Sigmoid colon (tissue), 7 donors: ENCODE results near the gene NUDT16L1. TPM values are rescaled to one million over a fixed set of nuclear protein-coding genes. Genes with fewer than 3 reads are reported as not detected.

Experiments
- DNase-seq: peaks from one replicate; pipeline ENCODE4 v3.0.0-alpha.2; 2019
- H3K27ac ChIP-seq, 4 donors: fragments of 200-600 bp; sonication (generic); one replicate each; pipeline ENCODE4 v1.5.1; 2016 to 2019; ENCODE audit warnings: mild to moderate bottlenecking in 1 of 4
- H3K27me3 ChIP-seq, 3 donors: fragments of 200-600 bp; sonication (generic); one replicate each; pipeline ENCODE4 v1.5.1; 2019; ENCODE audit warnings: mild to moderate bottlenecking in 1 of 3
- H3K36me3 ChIP-seq, 4 donors: fragments of 200-600 bp; sonication (generic); one replicate each; pipeline ENCODE4 v1.5.1; 2016 to 2019
- H3K4me1 ChIP-seq, 4 donors: fragments of 200-600 bp; sonication (generic); one replicate each; pipeline ENCODE4 v1.5.1; 2017 to 2019
- H3K4me3 ChIP-seq, 4 donors: fragments of 200-600 bp; sonication (generic); one replicate each; pipeline ENCODE4 v1.5.1; 2017 to 2019; ENCODE audit warnings: mild to moderate bottlenecking in 2 of 4, moderate library complexity in 1 of 4
- H3K9me3 ChIP-seq, 4 donors: fragments of 200-600 bp in 3 of 4; sonication (generic) in 3 of 4; one replicate each; pipeline versions ENCODE4 v1.5.1 to v1.6.1; 2013 to 2019
- EP300 ChIP-seq, 4 donors: sonication (generic); formaldehyde crosslinking; IDR thresholded peaks; one replicate each; pipeline ENCODE4 v1.6.1; 2017; ENCODE audit warnings: antibody characterized with exemption in 4 of 4
- POLR2A ChIP-seq, 2 donors: fragments of 450-650 bp; IDR thresholded peaks; one replicate each; pipeline ENCODE4 v1.6.1; 2016; ENCODE audit warnings: antibody characterized with exemption in 2 of 2, mild to moderate bottlenecking in 2 of 2, moderate library complexity in 2 of 2
- POLR2AphosphoS5 ChIP-seq, 4 donors: sonication (generic); formaldehyde crosslinking; IDR thresholded peaks; one replicate each; pipeline ENCODE4 v1.6.1; 2017; ENCODE audit warnings: antibody characterized with exemption in 4 of 4
- WGBS, 2 donors: extraction: QIAGEN DNeasy Blood & Tissue Kit; methylation state at CpG; one replicate each; pipeline ENCODE4 v1.1.7; 2013; 5-methylcytosine and 5-hydroxymethylcytosine counted together
- intact Hi-C: fragments of 100-400 bp; cut with DNase I; formaldehyde crosslinking; loops from one replicate; pipeline ENCODE4 v1.15.1; 2023
- polyA plus RNA-seq, 3 donors: library from polyadenylated mRNA; stranded (reverse); fragments of 200-250 nt; gene quantifications; one replicate each; pipeline ENCODE4 v1.2.3, GENCODE V29; 2013
- total RNA-seq, 4 donors: library from RNA; depleted of rRNA; stranded (reverse); fragments of >200 nt; gene quantifications; one replicate each; pipeline ENCODE4 v1.1.0, GENCODE V29; 2016
- TF ChIP-seq, protein P1 (sequence below), 4 experiments: fragments of 450-650 bp in 3 of 4; fragments of 200-600 bp in 1 of 4; IDR thresholded peaks; one replicate each; pipeline ENCODE4 v1.5.1; 2016 to 2019; ENCODE audit warnings: antibody characterized with exemption in 4 of 4, mild to moderate bottlenecking in 3 of 4, moderate library complexity in 2 of 4
- donor health status: healthy with polysubstance abuse.
- donor health status: Bipolar disorder and iron deficiency.
- donor health status: healthy.

Gene NUDT16L1
- total and polyA plus RNA-seq, 7 donors, result 16.6 to 75.1 (median 21.8) TPM

DNA sequence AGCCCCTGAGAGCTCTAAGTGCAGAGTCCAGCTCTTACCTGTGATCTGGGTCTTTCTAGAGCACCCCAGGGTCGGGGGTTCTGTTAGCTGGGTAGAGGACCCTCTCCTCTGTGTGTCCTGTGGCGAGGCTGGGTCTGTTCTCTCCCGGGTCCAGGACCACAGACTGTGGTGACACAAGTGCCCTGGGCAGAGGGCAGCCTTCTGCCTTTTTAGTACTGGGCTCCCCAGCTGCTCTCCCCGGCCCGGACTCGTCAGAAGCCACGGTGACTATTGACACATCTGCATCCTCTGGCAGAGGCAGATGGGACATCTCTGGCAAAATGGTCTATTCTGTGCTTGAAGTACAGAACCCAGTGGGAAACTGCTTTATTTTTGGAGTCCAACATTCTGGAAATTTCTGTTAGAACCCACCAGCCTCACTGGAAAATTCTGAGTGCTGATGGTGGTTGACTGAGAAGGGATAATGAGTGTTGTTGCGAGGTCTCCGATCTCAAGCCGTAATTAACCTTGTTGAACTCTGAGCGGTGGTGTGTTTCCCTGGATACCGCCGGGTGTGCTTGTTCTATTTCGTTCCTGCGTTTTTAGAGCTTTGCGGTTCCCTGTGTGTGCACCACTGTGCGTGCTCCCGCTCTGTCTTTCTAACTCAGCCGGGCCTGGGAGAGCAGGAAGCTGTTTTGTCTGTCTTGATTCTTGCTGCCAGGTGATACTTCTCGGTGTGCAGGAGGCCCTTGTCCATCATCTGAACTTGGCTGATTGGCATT lies 26.0 kb upstream of the NUDT16L1 start:
- H3K36me3 ChIP-seq, result peaks cover 28 to 84% (median 46%) of the 10 kb centered on the region in 4 donors
- peaks cover 0 to 4% (median 0%) of the 10 kb centered on the region in 4 donors for H3K4me1 ChIP-seq
- no peak for TF ChIP-seq EP300 (IDR thresholded peaks at IDR 0.05)
- TF ChIP-seq, protein P1, sequence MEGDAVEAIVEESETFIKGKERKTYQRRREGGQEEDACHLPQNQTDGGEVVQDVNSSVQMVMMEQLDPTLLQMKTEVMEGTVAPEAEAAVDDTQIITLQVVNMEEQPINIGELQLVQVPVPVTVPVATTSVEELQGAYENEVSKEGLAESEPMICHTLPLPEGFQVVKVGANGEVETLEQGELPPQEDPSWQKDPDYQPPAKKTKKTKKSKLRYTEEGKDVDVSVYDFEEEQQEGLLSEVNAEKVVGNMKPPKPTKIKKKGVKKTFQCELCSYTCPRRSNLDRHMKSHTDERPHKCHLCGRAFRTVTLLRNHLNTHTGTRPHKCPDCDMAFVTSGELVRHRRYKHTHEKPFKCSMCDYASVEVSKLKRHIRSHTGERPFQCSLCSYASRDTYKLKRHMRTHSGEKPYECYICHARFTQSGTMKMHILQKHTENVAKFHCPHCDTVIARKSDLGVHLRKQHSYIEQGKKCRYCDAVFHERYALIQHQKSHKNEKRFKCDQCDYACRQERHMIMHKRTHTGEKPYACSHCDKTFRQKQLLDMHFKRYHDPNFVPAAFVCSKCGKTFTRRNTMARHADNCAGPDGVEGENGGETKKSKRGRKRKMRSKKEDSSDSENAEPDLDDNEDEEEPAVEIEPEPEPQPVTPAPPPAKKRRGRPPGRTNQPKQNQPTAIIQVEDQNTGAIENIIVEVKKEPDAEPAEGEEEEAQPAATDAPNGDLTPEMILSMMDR (IDR thresholded peaks at IDR 0.05), result no peak
- no peak for TF ChIP-seq POLR2AphosphoS5 (IDR thresholded peaks at IDR 0.05)
- no peak for TF ChIP-seq POLR2A (IDR thresholded peaks at IDR 0.05)
- WGBS, 2 donors, result 91 to 93% methylated on average over 20 of the region's 20 CpGs
- no peaks in the 10 kb centered on the region for H3K27me3 ChIP-seq
- H3K27ac ChIP-seq, result no peak overlapping the region
- intact Hi-C loops, result no loop called here
- DNase-seq, result no peak
- H3K4me3 ChIP-seq, result no peak overlapping the region
- H3K9me3 ChIP-seq, result no peaks in the 10 kb centered on the region

DNA sequence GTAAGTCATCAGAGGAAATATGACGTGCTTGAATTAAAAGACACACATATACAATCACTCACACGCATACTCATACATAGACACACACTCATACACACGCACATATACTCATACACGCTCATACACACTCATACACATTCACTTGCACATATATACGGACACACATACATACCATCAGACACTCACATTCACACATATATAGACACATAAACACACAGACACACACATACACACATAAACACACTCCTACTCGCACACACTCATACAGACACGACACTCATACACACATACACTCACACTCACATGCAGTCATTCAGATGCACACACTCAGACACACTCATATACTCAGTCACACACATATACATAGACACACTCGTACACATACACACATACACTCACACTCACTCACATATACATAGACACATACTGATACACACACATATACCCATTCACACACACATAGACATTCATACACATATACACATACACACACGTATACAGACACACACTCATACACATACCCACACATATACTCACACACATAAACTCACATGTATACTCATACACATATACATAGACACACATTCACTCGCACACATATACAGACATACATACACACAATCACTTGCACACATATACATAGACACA lies 24.9 kb upstream of the NUDT16L1 start:
- peaks cover 28 to 88% (median 50%) of the 10 kb centered on the region in 4 donors for H3K36me3 ChIP-seq
- DNase-seq, result no peak
- intact Hi-C loops, result no loop called here
- no peak overlapping the region for H3K4me3 ChIP-seq
- no peaks in the 10 kb centered on the region for H3K27me3 ChIP-seq
- TF ChIP-seq, protein P1 (IDR thresholded peaks at IDR 0.05), result no peak
- TF ChIP-seq EP300 (IDR thresholded peaks at IDR 0.05) (no peak), POLR2AphosphoS5 (IDR thresholded peaks at IDR 0.05) (no peak), POLR2A (IDR thresholded peaks at IDR 0.05) (no peak)
- 95 to 96% methylated on average over 10 of the region's 10 CpGs for WGBS, 2 donors
- H3K4me1 ChIP-seq, result peaks cover 0 to 4% (median 0%) of the 10 kb centered on the region in 4 donors
- H3K9me3 ChIP-seq, result no peaks in the 10 kb centered on the region
- no peak overlapping the region for H3K27ac ChIP-seq

DNA sequence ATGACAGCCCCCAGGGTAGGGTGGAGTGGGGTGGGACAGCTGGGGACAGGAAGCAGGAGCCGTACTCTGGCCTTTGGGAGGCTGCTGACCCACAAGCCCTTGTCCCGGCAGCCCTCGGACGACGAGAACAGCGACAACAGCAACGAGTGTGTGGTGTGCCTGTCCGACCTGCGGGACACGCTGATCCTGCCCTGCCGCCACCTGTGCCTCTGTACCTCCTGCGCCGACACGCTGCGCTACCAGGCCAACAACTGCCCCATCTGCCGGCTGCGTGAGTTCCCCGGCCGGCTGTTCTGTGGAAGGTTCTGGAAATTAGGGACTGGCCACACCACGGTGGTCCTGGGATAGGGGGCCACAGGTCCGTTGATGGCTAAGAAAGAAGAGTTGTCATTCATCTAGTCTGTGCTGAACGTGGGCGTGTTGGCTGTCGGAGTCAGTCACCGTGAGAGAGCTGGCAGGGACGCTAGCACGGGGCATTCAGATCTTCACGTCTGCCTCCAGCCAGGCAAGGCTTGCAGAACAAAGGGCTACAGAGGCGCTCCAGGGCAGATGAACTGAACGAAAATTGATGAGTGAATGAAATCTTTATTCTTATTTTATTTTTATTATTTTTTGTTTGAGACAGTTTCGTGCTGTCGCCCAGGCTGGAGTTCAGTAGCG lies 19.8 kb upstream of the NUDT16L1 start:
- Histone ChIP-seq H3K9me3 (no peaks in the 10 kb centered on the region), H3K27me3 (no peaks in the 10 kb centered on the region), H3K27ac (no peak overlapping the region), H3K4me3 (no peak overlapping the region), H3K36me3 (peaks cover 9 to 85% (median 47%) of the 10 kb centered on the region in 4 donors), H3K4me1 (no peaks in the 10 kb centered on the region)
- WGBS, 2 donors, result 93 to 96% methylated on average over 33 of the region's 33 CpGs
- DNase-seq, result no peak
- TF ChIP-seq EP300 (IDR thresholded peaks at IDR 0.05) (no peak), POLR2A (IDR thresholded peaks at IDR 0.05) (no peak), POLR2AphosphoS5 (IDR thresholded peaks at IDR 0.05) (no peak)
- TF ChIP-seq, protein P1 (IDR thresholded peaks at IDR 0.05), result no peak
- intact Hi-C loops, result no loop called here

DNA sequence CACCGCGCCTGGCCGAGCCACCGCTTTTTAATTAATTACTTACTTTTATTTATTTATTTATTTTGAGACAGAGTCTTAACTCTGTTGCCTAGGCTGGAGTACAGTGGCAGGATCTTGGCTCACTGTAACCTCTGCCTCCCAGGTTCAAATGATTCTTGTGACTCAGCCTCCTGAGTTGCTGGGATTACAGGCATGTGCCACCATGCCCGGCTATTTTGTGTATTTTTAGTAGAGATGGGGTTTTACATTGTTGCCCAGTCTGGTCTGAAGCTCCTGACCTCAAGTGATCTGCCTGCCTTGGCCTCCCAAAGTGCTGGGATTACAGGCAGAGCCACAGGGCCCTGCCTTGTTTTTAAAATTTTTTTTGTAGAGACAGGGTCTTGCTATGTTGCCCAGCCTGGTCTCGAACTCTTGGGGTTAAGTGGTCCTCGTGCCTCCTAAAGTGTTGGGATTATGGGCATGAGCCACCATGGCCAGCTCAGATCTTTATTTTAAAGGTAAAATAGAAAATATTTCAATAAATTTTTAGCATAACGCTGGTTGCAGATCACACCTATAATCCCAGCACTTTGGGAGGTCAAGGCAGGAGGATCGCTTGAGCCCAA lies 18.3 kb upstream of the NUDT16L1 start:
- intact Hi-C loops, result no loop called here
- peaks cover 3 to 77% (median 38%) of the 10 kb centered on the region in 4 donors for H3K36me3 ChIP-seq

More for the DNA sequence above, 18.3 kb upstream of the NUDT16L1 start:
- WGBS, 2 donors, result 97 to 98% methylated on average over 9 of the region's 9 CpGs
- H3K27me3 ChIP-seq, result no peaks in the 10 kb centered on the region
- H3K27ac ChIP-seq, result no peak overlapping the region
- peaks cover 0 to 8% (median 3%) of the 10 kb centered on the region in 4 donors for H3K4me1 ChIP-seq
- no peak overlapping the region for H3K4me3 ChIP-seq
- no peaks in the 10 kb centered on the region for H3K9me3 ChIP-seq
- TF ChIP-seq, protein P1 (IDR thresholded peaks at IDR 0.05), result no peak
- TF ChIP-seq EP300 (IDR thresholded peaks at IDR 0.05), result no peak
- TF ChIP-seq POLR2AphosphoS5 (IDR thresholded peaks at IDR 0.05), result no peak
- TF ChIP-seq POLR2A (IDR thresholded peaks at IDR 0.05), result no peak
- no peak for DNase-seq
